Activated CD8-positive, alpha-beta memory T cell treated with anti-CD3 and anti-CD28 coated beads for 4 hours (primary cell): ENCODE measurements around the gene CDK16.
A peak's percentile ranks its signal among the peaks of the same experiment; 100 is the strongest.

Source experiments
- DNase-seq, 2 donors: peaks; one replicate each; pipeline ENCODE4 v3.0.0-alpha.2; 2020; ENCODE audit warnings: low read depth in 2 of 2

The CDK16 gene

DNA sequence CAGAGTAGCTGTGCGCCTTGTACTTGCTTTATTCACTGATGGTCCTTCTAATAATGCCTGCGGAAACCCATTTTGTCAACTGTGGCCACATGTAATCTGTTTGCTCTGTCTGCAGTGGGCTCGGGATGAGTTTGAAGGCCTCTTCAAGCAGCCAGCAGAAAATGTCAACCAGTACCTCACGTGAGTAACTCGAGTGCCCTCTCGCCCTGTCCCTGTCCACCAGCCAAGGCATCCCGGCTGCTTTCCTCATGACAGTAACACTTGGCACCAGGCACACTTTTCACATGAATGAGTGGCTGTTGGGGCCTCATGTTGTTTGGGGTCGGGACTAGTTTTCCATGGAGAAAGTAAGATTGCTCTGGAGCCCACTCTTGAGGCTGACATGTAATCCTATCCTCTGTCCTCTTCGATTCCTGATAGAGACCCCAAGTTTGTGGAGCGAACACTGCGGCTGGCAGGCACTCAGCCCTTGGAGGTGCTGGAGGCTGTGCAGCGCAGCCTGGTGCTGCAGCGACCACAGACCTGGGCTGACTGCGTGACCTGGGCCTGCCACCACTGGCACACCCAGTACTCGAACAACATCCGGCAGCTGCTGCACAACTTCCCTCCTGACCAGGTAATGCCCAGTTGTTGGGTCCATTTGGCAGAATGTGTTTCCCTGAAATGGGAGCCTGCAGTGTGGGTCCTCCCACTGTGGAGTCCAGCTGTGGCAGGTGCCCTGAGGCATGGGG is 8.8 kb upstream of the CDK16 start:
- no peak for DNase-seq

- DNase-seq = no peak
These were observed 7.6 kb upstream of the CDK16 start for GRCh38 chrX:47210661-47211425.

DNA sequence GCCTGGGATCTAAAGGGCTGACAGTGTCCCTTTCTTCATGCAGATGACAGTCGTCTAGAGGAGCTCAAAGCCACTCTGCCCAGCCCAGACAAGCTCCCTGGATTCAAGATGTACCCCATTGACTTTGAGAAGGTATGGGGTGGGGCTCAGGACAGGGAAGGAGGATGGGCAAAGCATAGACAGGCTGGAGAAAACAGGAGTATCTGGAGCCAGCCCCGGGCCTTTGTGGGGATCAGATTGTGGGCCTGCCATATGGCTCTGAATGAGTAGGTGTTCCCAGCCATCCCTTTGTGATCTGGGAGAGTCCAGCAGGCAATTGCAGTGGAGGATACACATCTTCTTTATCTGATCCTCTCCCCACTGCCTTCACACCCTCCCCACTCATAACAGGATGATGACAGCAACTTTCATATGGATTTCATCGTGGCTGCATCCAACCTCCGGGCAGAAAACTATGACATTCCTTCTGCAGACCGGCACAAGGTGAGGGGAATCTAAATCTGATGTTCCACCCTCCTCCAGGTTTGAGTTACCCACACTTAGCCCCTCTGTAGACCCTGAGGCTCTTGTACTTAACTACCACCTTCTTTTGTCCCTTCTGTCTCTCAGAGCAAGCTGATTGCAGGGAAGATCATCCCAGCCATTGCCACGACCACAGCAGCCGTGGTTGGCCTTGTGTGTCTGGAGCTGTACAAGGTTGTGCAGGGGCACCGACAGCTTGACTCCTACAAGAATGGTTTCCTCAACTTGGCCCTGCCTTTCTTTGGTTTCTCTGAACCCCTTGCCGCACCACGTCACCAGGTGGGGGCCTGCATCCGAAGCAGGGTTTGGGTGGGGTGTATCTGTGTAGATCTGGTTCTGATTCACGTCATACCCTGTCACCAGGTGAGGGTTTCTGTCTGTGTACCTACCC is 5.8 kb upstream of the CDK16 start:
- no peak for DNase-seq

- DNase-seq = no peak
These were observed 3.9 kb upstream of the CDK16 start for GRCh38 chrX:47214435-47215077.

- no peak for DNase-seq
These were observed 3.1 kb upstream of the CDK16 start for GRCh38 chrX:47215291-47215900.

GRCh38 chrX:47216393-47216925 is 2.0 kb upstream of the CDK16 start:
- no peak for DNase-seq

DNA sequence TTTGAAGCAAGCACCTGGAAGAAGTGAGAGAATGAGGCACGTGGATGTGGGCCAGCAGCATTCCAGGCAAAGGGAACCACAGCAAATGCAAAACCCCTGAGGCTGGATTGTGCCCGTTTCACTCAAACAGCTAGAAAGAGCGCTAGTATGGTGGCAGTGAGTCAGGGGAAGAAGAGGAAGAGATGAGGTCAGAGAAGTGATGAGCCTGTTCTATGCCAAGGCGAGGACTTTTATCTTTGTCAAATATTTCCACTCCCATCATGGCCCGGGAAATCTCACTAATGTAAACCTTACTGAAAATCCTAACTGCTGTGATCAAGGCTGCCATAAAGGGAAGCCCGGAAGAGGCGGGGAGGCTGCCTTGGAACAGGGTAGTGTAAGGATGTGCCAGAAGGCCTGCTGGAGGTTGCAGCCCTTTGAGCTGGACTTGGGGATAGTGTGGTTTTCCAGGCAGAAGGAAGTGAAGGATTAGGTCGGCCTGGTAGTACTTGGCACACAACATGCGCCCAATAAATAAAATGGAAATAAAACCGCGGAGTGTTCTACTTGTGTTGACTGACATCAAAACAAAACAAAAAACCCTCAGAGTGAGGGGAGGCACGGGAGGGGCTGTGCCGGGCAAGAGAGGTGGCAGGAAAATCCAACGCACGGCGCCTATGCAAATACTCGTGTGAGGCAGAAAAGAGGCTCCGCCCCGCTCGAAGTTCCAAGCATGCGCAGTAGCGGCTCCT is 1.2 kb upstream of the CDK16 start:
- no peak for DNase-seq

GRCh38 chrX:47217852-47218279 is 615 bp upstream of the CDK16 start:
- peak; percentile 92 to 96 for DNase-seq

GRCh38 chrX:47218920-47219815 is 687 bp downstream of the CDK16 start:
- DNase-seq = no peak

DNA sequence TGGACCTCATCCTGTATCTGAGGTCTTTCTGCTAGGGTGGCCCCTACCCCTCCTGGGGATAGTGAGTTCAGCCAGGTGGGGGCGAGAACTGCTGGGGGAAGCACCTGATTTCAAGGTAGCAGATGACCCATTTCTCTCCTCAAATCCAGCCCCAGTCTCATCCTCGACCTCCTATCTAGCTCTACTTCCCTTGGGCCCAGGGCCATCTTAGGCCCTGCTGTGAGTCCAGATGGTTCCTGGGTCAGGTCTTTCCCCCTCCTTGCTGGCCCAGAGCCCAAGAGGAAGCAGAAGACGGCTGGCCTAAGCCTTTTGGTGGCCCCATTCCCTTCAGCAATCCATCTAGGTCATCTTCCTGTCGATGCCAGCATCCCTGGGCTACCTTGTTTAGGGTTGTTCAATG is 3.3 kb downstream of the CDK16 start:
- no peak for DNase-seq

DNA sequence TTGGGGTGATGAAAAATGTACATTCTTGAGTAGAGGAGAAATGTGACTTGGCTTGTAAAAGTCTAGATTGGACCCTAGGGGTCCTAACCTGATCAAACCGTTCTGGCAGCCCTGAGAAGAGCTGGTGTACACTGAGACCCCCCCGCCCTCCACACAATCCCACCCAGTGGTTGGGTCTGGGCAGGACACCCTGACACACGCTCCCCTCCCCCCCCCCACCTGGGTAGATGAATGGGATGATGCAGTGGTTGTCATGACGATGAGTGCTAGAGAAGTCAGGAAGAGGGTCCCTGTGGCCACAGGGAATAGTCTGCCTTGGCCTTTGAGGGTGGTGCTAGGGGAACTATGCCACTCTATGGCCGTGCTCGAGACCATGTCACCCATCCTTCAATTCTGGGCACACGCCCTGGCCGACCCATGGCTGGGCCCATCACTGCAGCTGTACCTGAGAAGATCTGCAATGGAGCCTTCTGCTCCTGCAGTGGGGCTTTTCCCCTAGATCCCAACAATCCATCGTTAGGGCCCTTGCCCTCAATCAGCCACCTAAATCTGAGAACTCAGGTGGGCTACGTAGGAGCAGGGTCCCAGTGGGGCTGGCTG is 4.4 kb downstream of the CDK16 start:
- DNase-seq = no peak

DNA sequence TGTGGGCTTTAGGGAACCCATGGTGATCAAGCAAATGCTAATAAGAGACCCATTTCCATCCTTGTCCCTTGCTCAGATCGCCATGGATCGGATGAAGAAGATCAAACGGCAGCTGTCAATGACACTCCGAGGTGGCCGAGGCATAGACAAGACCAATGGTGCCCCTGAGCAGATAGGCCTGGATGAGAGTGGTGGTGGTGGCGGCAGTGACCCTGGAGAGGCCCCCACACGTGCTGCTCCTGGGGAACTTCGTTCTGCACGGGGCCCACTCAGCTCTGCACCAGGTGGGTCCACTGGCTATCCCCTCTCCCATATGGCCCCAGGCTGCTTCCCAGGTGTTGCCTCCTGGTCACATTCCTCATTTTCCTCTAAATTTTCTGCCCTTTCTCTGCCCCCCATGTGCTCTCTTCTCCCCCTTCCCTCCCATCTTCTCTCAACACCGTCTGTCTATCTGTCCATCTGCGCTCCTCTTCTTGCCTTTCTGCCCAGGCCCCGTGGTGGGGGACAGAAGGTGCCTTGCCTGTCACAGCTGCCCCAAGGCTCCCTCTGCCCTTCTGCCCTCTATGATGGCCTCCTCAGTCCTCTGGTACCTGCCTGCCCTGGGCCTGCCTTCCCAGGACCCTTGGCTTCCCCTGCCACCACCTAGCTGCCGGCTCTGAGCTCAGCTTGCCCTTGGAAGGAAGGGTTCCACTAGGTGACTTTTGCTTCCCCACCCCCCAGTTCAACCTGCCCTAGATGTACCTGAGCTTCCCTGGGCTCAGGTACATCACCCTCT is 5.2 kb downstream of the CDK16 start:
- DNase-seq = no peak

DNA sequence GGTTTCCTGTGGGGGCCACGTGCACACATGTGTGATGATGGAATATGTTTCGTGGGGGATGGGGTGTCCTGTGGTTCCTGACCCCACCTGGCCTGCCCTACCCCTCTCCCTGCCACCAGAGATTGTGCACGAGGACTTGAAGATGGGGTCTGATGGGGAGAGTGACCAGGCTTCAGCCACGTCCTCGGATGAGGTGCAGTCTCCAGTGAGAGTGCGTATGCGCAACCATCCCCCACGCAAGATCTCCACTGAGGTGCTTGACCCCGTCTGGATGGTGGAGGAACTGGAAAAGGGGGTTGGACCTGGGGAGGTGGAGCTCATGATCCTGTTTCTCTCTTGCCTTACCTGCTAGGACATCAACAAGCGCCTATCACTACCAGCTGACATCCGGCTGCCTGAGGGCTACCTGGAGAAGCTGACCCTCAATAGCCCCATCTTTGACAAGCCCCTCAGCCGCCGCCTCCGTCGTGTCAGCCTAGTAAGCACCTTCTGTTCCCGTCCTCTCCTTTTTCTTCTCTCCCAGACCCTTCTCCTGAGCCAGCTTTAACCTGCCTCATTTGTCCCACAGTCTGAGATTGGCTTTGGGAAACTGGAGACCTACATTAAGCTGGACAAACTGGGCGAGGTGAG is 5.9 kb downstream of the CDK16 start:
- DNase-seq = no peak

GRCh38 chrX:47224896-47225290 is 6.4 kb downstream of the CDK16 start:
- no peak for DNase-seq

GRCh38 chrX:47226071-47226470 is 7.6 kb downstream of the CDK16 start:
- no peak for DNase-seq

DNA sequence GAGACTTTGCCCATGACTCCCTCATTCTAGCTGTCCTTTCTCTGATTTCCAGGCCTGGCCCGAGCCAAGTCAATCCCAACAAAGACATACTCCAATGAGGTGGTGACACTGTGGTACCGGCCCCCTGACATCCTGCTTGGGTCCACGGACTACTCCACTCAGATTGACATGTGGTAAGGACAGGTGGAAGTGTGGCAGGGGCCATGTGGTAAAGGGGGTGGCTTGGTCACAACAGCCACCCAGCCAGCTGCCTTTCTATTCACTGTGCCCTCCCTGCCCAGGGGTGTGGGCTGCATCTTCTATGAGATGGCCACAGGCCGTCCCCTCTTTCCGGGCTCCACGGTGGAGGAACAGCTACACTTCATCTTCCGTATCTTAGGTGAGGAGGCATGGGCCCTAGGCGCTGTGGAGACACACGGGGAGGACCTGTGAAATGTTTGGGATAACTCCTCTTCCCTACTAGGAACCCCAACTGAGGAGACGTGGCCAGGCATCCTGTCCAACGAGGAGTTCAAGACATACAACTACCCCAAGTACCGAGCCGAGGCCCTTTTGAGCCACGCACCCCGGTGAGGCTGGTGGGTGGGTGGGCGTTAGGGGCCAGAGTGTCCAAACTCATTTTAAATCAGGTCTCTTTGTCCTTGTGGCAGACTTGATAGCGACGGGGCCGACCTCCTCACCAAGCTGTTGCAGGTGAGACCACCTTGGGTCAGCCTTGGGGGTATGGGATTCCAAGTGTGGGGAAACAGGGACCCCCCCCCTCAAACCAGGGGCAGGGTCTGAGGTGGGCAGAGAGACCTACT is 8.3 kb downstream of the CDK16 start:
- no peak for DNase-seq

- no peak for DNase-seq
These were observed 8.8 kb downstream of the CDK16 start for GRCh38 chrX:47227334-47227583.
